Nephron (organoid): Measurements from ENCODE around the gene MAML1.
"Not testable (repeated sequence)": the region's sequence is repeated elsewhere in the genome, so short reads cannot be mapped to it uniquely, and the experiment has no call there.

Experiments used
- H3K27ac Mint-ChIP-seq, 3 experiments: 2 replicates each; pipeline ENCODE4 v1.8.0; 2020; ENCODE audit warnings: mixed read lengths in 3 of 3, mild to moderate bottlenecking in 2 of 3, moderate library complexity in 1 of 3
- H3K27me3 Mint-ChIP-seq: 2 replicates; pipeline ENCODE4 v1.8.0; 2021; ENCODE audit warnings: low read depth, mild to moderate bottlenecking, moderate library complexity, mixed read lengths
- H3K36me3 Mint-ChIP-seq: 2 replicates; pipeline ENCODE4 v1.8.0; 2020; ENCODE audit warnings: low read depth, mixed read lengths
- H3K4me1 Mint-ChIP-seq: 2 replicates; pipeline ENCODE4 v1.8.0; 2020; ENCODE audit warnings: mixed read lengths
- H3K4me3 Mint-ChIP-seq, 3 experiments: 2 replicates each; pipeline ENCODE4 v1.8.0; 2020; ENCODE audit warnings: mild to moderate bottlenecking in 3 of 3, mixed read lengths in 3 of 3, moderate library complexity in 2 of 3
- H3K9me3 Mint-ChIP-seq: 2 replicates; pipeline ENCODE4 v1.8.0; 2020; ENCODE audit warnings: mixed read lengths
- CTCF ChIP-seq, 3 experiments: fragments of 200-600 bp; sonication (generic); IDR thresholded peaks; one replicate each; pipeline ENCODE4 v1.5.0; 2021; ENCODE audit warnings: antibody characterized with exemption in 3 of 3; ENCODE audit not compliant: unreplicated experiment in 3 of 3

MAML1 gene

GRCh38 chr5:179732412-179732917 lies at the start of gene MAML1:
Gene MAML1 (plus strand): TSS chr5:179732822. CDS start chr5:179733113, 291 bp downstream.
- peak within 1 kb of the TSS; percentile 98 to 100 (median 99) for H3K27ac Mint-ChIP-seq
- peaks cover 18% of the 10 kb centered on the region for H3K4me1 Mint-ChIP-seq
- H3K27me3 Mint-ChIP-seq, result no peaks in the 10 kb centered on the region
- H3K4me3 Mint-ChIP-seq, result peak within 1 kb of the TSS; percentile 96 to 100 (median 99)
- no peak for TF ChIP-seq CTCF (IDR thresholded peaks at IDR 0.05; ENCODE audit: unreplicated experiment in 3 of 3)
- H3K36me3 Mint-ChIP-seq, result peaks cover 42% of the 10 kb centered on the region
- no peaks in the 10 kb centered on the region for H3K9me3 Mint-ChIP-seq

- not testable (repeated sequence) for H3K27ac Mint-ChIP-seq, H3K27me3 Mint-ChIP-seq, H3K4me3 Mint-ChIP-seq, H3K9me3 Mint-ChIP-seq, H3K4me1 Mint-ChIP-seq, H3K36me3 Mint-ChIP-seq
Observed at GRCh38 chr5:179689212-179689611, 43.4 kb upstream of the MAML1 start.

- peak overlapping the region; percentile 4 to 26 (median 8) for H3K27ac Mint-ChIP-seq
- peaks cover 23% of the 10 kb centered on the region for H3K4me1 Mint-ChIP-seq
- TF ChIP-seq CTCF (IDR thresholded peaks at IDR 0.05; ENCODE audit: unreplicated experiment in 3 of 3), result no peak
- no peaks in the 10 kb centered on the region for H3K9me3 Mint-ChIP-seq
- H3K4me3 Mint-ChIP-seq, result peak overlapping the region in 1 of 3 experiments; percentile 34
- H3K27me3 Mint-ChIP-seq, result no peaks in the 10 kb centered on the region
- peaks cover 3% of the 10 kb centered on the region for H3K36me3 Mint-ChIP-seq
Observed at GRCh38 chr5:179694561-179694960, 38.1 kb upstream of the MAML1 start.

GRCh38 chr5:179696603-179697002 lies 36.0 kb upstream of the MAML1 start:
- H3K4me1 Mint-ChIP-seq, result peaks cover 35% of the 10 kb centered on the region

GRCh38 chr5:179697108-179697507 lies 35.5 kb upstream of the MAML1 start:
- no peaks in the 10 kb centered on the region for H3K9me3 Mint-ChIP-seq
- H3K27me3 Mint-ChIP-seq, result no peaks in the 10 kb centered on the region
- no peak for TF ChIP-seq CTCF (IDR thresholded peaks at IDR 0.05; ENCODE audit: unreplicated experiment in 3 of 3)
- H3K4me3 Mint-ChIP-seq, result peak overlapping the region; percentile 62 to 100 (median 100)
- H3K27ac Mint-ChIP-seq, result peak overlapping the region; percentile 67 to 99 (median 98)
- H3K36me3 Mint-ChIP-seq, result peaks cover 16% of the 10 kb centered on the region
- H3K4me1 Mint-ChIP-seq, result peaks cover 36% of the 10 kb centered on the region

More at GRCh38 chr5:179696603-179697002, 36.0 kb upstream of the MAML1 start:
- Mint-ChIP-seq H3K4me3 (peak overlapping the region; percentile 3 to 26 (median 9)), H3K9me3 (no peaks in the 10 kb centered on the region), H3K27me3 (no peaks in the 10 kb centered on the region), H3K36me3 (peaks cover 13% of the 10 kb centered on the region), H3K27ac (peak overlapping the region; percentile 39 to 99 (median 77))
- TF ChIP-seq CTCF (IDR thresholded peaks at IDR 0.05; ENCODE audit: unreplicated experiment in 3 of 3), result no peak

- Mint-ChIP-seq H3K27ac (peak overlapping the region; percentile 98 to 99 (median 99)), H3K4me3 (peak overlapping the region; percentile 92 to 100 (median 100)), H3K4me1 (peaks cover 40% of the 10 kb centered on the region), H3K36me3 (peaks cover 20% of the 10 kb centered on the region)
- not testable (repeated sequence) for H3K9me3 Mint-ChIP-seq, H3K27me3 Mint-ChIP-seq
Observed at GRCh38 chr5:179697543-179697942, 35.1 kb upstream of the MAML1 start.
